Posterior vena cava (tissue), 2 donors: ENCODE measurements around the gene SAMD11. TPM values are rescaled to one million over a fixed set of nuclear protein-coding genes. Genes with fewer than 3 reads are reported as not detected.
"Not testable (repeated sequence)": the region's sequence is repeated elsewhere in the genome, so short reads cannot be mapped to it uniquely, and the experiment has no call there.

Source experiments
- DNase-seq: peaks from one replicate; pipeline ENCODE4 v3.0.0-alpha.2; 2020; ENCODE audit warnings: low spot score
- intact Hi-C, 2 donors: fragments of 100-400 bp; cut with DNase I; formaldehyde crosslinking; loops; one replicate each; pipeline versions ENCODE4 v1.14.1 to v1.14.2; 2022 to 2023
- long read RNA-seq, 2 donors: library from polyadenylated mRNA; unstranded; transcript quantifications; one replicate each; pipeline ENCODE4 v2.0.0, GENCODE V29; 2020 to 2021
- total RNA-seq, 2 donors: library from RNA; stranded (reverse); fragmentation: NEBNext Ultra II Directional; extraction: Animal tissue kit (Norgen Biotek cat#: 25700); gene quantifications; one replicate each; pipeline ENCODE4 v1.2.1, GENCODE V29; 2021
- donor health status: DM: yes; HTN: yes; CAD: no.
- donor health status: DM: yes; HTN: yes; CAD: no.

SAMD11 gene, protein sequence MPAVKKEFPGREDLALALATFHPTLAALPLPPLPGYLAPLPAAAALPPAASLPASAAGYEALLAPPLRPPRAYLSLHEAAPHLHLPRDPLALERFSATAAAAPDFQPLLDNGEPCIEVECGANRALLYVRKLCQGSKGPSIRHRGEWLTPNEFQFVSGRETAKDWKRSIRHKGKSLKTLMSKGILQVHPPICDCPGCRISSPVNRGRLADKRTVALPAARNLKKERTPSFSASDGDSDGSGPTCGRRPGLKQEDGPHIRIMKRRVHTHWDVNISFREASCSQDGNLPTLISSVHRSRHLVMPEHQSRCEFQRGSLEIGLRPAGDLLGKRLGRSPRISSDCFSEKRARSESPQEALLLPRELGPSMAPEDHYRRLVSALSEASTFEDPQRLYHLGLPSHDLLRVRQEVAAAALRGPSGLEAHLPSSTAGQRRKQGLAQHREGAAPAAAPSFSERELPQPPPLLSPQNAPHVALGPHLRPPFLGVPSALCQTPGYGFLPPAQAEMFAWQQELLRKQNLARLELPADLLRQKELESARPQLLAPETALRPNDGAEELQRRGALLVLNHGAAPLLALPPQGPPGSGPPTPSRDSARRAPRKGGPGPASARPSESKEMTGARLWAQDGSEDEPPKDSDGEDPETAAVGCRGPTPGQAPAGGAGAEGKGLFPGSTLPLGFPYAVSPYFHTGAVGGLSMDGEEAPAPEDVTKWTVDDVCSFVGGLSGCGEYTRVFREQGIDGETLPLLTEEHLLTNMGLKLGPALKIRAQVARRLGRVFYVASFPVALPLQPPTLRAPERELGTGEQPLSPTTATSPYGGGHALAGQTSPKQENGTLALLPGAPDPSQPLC
- 10 to 100 TPM; 16.5 to 38.0 TPM for total RNA-seq
- long read RNA-seq, donor 1, partial matches to known transcripts, result 11 of 23 reads
- long read RNA-seq, donor 1, other reads (novel, unspliced or antisense), result 10 of 23 reads
- long read RNA-seq, donor 2, partial matches to known transcripts, result 3 of 4 reads
- long read RNA-seq, donor 2, other reads (novel, unspliced or antisense), result 1 of 4 reads

DNA sequence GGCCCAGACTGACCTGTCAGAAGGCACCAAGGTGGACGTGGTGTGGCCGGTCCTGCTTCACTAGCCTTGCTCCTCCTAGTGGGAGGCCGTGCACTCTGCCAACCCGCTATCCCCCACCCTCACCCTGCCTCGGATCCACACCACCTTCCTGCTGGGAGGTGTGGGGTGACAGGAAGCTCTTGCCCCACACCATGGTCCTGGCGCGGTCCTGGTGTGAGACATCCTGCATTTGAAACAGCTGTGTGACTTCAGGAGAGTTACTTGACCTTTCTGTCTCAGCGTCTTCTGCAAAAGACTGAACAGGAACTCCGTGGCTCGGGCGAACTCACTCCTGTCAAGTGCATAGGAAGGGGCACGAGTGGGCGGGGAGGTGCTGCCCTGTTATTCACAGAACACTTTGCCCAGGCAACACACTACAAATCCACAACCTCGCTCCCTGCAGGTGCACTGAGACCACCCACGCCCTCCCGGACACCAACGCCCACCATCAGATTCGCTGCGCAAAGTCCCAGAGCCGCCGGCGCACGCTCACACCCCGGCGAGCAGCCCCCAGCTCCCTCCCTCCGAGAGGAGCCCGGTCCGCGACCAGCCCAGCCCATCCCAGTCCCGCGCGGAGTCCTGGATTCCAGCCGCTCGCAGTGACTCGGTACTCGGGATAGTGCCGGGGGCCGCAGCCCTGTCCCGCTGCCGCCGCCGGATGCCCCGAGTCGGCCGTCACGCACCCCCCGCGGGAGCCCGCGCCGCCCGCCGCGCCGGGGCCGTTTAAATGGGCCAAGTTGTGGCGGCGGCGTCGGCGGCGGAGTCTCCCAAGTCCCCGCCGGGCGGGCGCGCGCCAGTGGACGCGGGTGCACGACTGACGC is at the start of gene SAMD11:
SAMD11 (plus strand) TSS at position 793 of the 860 bp plus-strand sequence. CDS start 509 bp downstream, outside the sequence.
- peak; percentile 93 for DNase-seq
- intact Hi-C loops, result no loop called here

DNA sequence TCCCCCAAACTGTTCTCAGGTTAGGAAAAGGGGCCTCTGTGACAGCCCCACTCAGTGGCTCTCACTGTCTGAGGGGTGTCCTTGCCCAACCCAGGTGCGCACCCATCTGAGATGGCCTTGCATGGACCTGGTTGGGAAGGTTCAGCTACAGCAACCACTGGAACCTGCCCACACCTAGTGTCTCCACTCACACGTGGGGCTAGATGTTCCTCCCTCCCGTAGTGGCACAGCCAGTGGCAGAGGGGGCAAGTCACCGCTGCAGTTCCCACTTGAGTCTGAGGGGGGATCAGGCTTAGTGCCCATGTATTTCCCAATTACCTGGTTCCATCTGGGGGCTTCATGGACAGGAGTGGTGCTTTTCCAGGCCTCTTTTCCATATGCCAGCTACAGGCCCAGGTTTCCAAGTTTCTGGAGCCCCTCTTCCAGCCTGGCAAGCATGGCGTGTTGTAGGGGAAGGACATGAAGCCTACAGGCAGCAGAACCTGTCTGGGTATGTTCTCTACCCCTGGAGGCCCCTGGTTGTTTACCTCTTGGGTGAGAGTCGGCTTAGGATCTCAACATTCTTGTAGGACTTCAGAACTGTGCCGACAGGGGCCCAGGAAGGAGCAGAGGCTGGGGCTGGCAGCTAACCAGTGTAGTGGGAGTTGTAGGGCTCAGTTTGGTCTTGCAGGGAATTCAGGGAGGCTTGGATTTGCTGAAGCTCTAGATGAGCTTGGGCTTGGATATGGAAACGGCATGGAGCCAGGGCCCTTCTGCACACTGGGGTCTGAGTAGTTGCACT is 47.1 kb upstream of the SAMD11 start:
- intact Hi-C loops, DNase-seq: not testable (repeated sequence)

DNA sequence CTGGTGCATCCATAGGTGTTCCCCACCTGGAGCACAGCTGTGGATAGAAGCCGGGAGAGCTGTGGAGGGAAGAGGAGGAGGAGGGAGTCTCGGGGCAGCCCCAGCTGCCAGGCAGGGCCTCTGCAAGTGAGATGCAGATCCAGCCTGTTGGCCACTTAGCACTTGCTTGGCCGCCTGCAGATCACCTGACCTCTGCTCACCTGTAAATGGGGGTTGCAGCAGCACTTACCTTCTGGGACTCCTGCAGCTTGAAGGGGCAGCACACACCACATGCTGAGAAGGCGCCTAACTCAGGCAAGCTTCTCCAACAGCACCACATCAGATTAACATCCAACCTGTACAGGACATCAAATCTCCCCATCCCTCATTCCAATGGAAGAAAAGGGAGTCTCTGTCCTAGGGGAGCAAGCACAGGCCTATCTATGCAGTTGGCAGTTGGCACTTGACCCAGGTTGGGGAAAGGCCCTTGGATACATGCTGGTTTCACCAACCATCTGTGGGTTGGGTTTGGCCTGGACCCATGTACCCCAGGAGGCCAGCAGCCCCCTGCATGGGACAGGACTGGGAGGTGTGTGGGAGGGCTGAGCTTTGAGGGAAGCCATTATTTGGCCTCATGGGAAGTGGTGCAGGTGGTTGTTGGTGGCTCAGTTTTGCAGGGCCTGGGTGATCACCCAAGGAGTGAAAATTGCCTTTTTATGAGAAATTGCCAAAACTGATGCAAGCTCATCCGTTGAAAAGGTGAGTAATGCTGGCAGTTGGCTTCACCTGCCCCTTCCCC is 46.3 kb upstream of the SAMD11 start:
- DNase-seq, intact Hi-C loops: not testable (repeated sequence)

DNA sequence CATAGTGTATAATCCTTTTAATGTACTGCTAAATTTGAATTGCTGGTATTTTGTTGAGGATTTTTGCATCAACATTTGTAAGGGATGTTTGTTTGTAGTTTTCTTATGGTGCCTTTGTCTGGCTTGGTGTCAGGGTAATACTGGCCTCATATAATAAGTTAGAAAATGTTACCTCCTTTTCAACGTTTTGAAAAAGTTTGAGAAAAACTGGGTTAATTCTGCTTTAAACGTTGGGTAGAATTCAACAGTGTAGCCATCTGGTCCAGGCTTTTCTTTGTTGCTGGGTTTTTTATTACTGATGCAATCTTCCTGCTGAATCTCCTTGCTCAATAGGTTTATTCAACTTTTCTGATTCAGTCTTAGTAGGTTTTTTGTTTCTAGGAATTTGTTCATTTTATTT is 43.2 kb upstream of the SAMD11 start:
- intact Hi-C loops, DNase-seq: not testable (repeated sequence)

DNA sequence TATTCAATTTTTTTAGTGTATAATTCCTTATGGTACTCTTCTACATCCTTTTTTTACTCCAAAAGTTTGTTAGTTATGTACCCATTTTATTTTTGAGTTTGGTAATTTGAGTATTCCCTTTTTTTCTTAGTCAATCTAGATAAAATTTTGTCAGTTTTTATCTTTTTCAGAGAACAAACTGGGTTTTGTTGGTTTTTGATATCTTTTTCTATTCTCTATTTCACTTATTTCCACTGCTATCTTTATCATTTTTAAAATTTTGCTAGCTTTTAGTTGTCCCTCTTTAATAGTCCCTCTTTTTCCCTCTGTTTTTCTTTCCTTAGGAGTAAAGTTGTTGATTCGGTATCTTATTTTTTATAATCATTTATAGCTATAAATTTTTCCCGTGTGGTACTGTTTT is 42.8 kb upstream of the SAMD11 start:
- DNase-seq, intact Hi-C loops: not testable (repeated sequence)

DNA sequence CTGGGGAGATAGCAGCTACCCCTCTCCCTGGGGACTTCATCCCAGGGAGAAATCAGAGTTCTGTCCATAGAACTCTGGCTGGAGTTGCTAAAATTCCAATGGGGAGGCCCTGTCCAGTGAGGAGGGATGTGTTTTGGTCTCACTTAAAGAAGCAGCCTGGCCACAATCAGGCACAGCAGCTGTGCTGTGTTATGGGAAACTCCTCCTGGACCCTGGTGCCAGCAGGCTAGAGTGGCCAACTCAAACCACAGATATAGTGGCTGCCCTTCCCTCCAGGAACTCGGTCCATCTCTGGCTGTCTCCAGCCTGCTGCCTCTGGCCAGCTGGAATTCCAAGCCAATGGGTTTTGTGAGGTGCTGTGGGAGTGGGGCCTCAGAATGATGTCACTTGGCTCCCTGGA is 37.4 kb upstream of the SAMD11 start:
- no peak for DNase-seq

DNA sequence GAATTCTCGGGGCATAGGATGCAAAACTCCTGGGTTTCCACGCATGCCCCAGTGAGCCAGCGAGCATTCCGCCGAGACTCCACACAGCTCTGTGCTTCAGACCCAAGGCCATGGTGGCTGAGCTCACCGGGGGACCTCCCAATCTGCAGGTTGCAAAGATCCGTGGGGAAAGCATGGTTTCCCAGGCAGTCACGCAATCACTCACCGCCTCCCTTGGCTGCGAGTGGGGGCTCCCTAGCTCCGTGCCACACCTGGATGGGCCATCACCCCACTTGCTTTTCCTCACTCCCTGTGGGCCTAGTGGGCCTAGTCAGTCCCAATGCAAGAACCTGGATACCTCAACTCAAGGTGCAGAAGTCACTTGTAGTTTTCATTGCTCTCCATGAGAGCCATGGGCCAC is 37.0 kb upstream of the SAMD11 start:
- no peak for DNase-seq
- intact Hi-C loops, result no loop called here

More for the DNA sequence above, 37.4 kb upstream of the SAMD11 start:
- intact Hi-C loops, result no loop called here

DNA sequence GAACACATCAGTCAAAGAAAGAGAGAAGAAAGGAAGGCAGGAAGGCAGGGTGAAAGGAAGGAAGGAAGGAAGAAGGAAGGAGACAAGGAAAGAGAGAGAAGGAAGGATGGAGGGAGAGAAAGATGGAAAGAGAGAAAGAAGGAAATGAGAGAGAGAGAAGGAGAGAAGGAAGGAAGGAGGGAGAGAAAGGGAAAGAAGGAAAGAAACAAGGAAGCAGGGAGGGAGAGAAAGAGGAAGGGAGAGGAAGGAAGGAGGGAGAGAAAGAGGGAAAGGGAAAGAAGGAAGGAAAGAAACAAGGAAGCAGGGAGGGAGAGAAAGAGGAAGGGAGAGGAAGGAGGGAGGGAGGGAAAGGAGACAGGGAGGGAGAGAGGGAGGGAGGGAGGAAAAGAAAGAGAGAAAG is 35.4 kb upstream of the SAMD11 start:
- intact Hi-C loops, result no loop called here

DNA sequence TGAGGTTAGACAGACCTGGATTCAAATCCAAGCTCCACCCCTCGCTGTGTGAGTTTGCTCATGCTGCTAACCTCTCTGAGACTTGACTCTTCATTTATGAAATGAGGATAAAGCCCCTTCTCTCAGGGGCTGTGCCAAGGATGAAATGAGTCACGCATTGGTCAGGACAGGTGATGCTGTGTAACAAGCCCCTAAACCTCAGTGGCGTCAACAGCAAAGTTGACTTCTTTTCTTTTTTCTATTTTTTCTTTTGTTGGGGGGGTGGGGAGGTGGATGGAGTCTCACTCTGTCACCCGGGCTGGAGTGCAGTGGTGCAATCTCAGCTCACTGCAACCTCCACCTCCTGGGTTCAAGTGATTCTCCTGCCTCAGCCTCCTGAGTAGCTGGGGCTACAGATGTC is 33.9 kb upstream of the SAMD11 start:
- intact Hi-C loops, DNase-seq: not testable (repeated sequence)

More for the DNA sequence above, 35.4 kb upstream of the SAMD11 start:
- no peak for DNase-seq

DNA sequence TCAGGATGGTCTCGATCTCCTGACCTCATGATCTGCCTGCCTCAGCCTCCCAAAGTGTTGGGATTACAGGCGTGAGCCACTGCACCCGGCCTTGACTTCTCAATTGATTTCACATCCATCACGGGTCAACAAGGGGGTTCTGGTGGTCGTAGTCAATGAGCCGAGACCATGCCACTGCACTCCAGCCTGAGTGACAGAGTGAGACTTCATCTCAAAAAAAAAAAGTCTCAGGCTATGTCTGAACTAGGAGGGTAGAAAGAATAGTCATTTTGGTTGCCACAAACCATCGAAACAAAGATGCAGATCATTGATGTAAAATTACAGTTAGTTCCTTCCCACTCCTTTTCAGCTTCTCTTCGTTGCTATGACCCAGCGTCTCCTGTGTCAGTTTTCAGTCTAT is 33.5 kb upstream of the SAMD11 start:
- intact Hi-C loops, result not testable (repeated sequence)

DNA sequence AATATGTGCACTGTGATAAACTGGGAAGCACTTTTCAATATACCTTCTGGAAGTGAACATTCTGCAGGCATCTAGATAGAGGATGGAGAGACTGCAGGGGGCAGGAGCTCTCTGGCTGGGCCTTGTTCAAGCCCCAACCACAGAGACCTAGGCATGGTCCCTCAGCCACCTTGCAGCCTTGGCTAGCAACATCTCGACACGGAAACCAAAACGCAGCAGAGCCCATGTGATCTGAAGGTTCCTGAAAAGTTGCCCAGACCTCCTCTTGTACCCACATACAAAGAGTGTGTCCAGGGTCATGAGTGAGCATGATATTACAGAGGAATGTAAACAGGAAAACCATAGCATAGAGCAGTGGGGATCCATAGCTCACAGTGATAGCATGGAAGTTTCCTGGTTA is 33.1 kb upstream of the SAMD11 start:
- intact Hi-C loops, result no loop called here
- no peak for DNase-seq

More for the DNA sequence above, 33.5 kb upstream of the SAMD11 start:
- not testable (repeated sequence) for DNase-seq

DNA sequence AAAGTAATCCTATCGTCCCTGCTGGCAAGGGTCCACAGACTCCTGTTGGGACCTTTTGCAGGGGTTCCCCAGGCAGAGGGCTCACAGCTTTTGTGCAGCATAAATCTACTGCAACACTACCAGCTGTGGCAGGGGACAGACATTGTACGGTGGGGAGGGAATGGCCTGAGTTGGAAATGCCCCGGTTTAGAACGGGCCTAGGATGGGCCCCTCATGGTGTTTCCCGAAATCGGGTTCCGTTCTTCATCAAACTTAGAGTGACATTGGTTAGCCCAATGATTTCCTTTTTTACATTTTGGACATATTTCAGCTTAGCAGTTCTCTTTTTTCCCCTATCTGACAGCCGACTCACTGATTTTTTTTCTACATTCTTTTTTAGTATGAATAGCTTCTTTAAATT is 26.5 kb upstream of the SAMD11 start:
- intact Hi-C loops, result no loop called here
- DNase-seq, result no peak

DNA sequence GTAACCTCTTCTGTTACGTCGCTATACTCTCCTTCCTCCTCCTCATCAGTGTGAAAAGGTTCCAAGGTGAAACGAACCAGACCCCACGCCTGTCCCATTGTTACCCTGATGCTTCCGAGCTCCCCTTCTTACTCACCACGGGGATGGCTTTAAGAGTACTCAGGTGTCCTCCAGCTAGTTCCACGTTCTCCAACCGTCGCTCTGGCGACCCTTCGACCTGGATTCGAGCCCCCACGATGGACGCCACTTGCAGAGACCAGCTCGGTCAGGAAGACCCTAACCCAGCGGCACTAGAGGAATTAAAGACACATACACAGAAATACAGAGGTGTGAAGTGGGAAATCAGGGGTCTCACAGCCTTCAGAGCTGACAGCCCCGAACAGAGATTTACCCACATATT is 25.8 kb upstream of the SAMD11 start:
- intact Hi-C loops, DNase-seq: not testable (repeated sequence)

DNA sequence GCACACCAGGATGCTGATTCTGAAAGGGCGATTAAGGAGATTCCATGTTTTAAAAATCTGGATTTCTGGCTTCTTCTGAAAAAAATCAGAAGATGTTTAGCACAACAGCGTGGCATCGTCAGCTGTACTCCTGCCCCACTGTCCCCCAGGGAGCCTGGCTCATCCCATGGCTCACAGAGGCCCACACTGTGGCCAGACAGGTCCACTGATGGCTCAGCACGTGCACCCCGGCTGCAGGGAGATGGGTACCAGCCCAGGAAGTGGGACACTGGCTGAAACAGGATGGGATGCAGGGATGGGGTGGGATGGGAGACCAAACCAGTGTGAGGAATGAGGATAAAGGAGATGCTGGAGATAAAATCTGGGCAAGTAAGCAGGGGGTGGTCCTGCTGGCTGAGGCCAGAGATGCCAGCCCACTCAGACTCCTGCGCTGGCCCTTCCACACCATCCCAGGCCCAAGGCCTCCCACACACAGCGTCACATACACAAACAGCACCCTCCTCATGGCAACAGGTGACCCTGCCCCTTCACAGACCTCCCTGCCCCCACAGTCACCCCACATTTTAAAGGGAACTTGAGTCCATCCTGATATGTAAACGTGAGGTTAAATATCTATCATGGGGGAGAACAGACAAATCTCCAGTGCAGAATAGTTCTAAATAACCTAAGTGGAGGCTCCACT is 23.9 kb upstream of the SAMD11 start:
- DNase-seq, result no peak
- intact Hi-C loops, result no loop called here

DNA sequence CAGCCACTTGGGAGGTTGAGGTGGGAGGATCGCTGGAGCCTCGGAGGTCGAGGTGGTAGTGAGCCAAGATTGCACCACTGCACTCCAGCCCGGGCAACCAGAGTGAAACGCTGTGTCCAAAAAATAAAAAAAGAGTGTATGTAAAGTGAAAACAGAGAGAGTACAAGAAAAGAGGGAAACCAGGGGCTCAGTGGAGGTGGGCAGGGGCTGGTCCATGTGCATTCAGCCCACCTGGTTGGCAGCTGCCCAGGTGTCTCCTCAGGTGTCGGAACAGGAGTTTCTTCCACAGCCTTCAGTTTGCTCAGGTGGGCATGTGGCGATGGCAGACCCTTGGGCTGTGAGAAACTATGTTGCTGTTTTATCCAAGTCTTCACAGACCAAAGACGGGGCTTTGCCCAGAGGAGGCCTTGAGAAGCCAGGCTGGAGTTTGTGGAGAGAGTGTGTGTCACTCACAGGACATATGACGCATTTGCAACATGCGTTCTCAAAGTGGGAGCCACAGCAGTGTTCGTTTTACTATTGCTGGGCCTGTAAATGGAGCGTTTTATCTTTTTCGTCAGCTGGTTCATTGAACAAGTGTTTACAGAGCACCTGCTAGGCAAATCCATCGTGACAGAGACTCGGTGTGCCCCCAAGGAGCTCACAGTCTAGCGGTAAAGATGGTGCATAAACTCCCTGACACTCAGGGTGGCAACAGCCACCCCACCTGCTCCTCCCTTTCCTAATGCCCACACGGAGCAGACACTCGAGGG is 22.4 kb upstream of the SAMD11 start:
- DNase-seq, result no peak
- intact Hi-C loops, result no loop called here

DNA sequence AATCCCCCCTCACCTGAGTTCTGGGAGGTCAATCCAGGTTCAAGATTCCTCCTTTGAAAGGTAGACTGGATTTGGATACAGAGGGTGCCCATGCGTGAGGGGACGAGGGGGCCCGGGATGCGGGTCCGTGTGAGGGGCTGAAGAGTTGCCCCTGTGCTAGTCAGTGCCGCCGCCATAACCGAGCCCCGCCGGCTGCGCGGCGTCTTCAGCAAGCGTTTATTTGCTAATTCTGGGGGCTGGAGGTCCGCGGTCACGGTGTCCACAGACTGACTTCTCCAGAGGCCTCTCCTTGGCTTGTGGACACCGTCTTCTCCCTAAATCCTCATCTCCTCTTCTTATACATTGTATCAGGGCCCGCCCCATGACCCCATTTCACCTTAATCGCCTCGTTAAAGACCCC is 20.9 kb upstream of the SAMD11 start:
- intact Hi-C loops, result no loop called here
- DNase-seq, result no peak
